Astrocyte of the cerebellum (primary cell): ENCODE results near the gene EYA4.

Source experiments
- DNase-seq: peaks from one replicate; pipeline ENCODE4 v3.0.0-alpha.2; 2011; ENCODE audit warnings: low read depth
- H3K4me3 ChIP-seq: 2 replicates; pipeline ENCODE4 v1.5.1; 2011; ENCODE audit warnings: mild to moderate bottlenecking, low read depth, low read length, moderate library complexity
- in situ Hi-C: cut with HindIII; loops from 2 replicates; pipeline ENCODE4 v1.10.0; 2017; ENCODE audit warnings: low sequenced_read_pairs
- TF ChIP-seq, protein P1 (sequence below): IDR thresholded peaks from 2 replicates; pipeline ENCODE4 v1.5.1; 2012; ENCODE audit warnings: low read length, low read depth, moderate library complexity, mild to moderate bottlenecking; ENCODE audit errors: missing control alignments

EYA4 gene

DNA sequence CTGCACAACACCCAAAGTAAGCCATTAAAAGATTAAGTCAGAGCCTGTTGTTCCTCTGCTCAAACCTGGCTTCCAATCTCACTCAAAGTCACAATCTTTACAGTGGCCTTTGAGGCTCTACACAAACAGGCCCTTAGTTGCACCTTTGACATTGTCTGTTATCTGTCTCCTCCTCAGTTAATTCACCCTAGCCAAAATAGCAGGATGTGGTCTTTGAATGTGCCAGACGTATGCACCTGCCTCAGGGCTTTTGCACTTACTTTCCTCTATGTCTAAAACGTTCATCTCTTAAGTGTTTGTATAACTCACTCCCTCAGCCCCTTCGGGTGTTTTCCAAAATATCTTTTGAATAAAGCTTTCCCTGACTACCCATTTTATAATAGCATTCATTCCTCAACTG lies 107.7 kb downstream of the EYA4 start:
- DNase-seq, result no peak
- no peak overlapping the region for H3K4me3 ChIP-seq
- in situ Hi-C loops, result no loop called here
- TF ChIP-seq, protein P1, sequence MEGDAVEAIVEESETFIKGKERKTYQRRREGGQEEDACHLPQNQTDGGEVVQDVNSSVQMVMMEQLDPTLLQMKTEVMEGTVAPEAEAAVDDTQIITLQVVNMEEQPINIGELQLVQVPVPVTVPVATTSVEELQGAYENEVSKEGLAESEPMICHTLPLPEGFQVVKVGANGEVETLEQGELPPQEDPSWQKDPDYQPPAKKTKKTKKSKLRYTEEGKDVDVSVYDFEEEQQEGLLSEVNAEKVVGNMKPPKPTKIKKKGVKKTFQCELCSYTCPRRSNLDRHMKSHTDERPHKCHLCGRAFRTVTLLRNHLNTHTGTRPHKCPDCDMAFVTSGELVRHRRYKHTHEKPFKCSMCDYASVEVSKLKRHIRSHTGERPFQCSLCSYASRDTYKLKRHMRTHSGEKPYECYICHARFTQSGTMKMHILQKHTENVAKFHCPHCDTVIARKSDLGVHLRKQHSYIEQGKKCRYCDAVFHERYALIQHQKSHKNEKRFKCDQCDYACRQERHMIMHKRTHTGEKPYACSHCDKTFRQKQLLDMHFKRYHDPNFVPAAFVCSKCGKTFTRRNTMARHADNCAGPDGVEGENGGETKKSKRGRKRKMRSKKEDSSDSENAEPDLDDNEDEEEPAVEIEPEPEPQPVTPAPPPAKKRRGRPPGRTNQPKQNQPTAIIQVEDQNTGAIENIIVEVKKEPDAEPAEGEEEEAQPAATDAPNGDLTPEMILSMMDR, result no peak

DNA sequence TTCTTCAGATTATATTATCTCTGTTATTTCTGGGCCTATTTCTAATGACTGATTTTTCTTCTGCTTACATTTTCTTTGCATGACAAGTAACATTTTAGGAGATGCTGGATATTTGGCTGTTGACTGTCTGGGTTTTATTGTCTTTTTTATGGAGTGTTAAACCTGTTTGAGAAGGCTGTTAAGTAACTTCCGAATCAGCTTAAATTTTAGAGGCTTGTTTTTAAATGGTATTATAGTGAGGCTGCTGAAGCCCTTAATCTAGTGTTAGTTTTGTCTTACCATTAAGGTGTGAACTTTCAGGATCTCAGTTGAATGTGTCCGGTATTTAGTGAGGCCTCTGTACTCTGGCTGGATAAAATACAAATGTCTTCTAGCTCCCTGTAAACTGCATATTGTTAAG lies 109.8 kb downstream of the EYA4 start:
- in situ Hi-C loops, result no loop called here
- no peak for DNase-seq
- H3K4me3 ChIP-seq, result no peak overlapping the region
- TF ChIP-seq, protein P1, result no peak

DNA sequence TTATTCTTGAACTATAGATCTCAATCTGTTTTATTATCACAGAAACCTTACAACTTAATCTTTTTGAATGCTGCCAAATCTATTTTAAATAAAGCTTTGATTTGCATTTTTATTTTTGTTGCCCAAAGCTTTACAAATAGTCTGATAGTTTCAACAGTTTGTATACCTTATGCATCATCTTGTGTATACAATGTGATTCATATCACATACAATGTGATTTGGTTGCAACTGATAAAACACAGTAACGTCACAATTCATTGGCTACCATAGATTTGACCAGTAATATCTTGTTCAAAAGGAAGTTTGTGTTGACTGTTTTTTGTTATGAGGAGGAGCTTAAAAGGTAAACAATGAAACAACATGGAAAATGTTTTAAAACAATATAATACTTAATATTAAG lies 110.9 kb downstream of the EYA4 start:
- TF ChIP-seq, protein P1, result no peak
- in situ Hi-C loops, result no loop called here
- H3K4me3 ChIP-seq, result no peak overlapping the region
- DNase-seq, result no peak

DNA sequence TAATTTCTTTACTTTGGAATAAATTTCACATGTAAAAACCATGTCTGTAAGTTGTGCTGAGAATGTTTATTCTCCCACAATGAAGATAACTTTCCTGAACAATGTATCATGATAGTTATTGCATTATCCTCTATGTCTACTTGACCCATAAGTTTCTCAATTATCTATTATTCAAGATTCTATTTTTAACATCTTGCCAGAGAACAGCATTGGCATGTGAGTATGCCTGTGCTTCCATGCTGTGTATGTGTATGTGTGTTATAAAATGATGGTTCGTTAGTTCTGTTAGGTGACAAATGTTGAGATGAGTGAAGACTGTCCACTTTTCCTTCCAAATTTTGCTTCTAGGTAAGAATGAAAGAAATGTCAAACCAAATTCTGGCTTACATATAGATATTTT lies 111.9 kb downstream of the EYA4 start:
- TF ChIP-seq, protein P1, result no peak

DNA sequence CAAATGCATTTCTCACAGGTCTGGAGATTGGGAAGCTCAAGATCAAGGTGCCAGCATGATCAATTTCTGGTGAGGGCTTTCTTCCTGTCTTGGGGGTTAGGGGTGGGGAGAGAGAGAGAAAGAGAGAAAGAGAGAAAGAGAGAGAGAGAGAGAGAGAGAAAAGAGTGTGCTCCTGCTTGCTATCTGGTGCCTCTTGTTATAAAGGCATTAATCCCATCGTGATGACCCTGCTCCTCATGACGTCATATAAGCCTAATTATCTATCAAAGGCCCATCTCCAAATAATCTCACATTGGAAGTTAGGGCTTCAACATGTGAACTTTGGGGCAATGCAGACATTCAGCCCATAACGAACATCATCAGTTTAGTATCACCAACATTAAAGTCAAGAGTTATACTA lies 114.8 kb downstream of the EYA4 start:
- TF ChIP-seq, protein P1, result no peak
- in situ Hi-C loops, result no loop called here
- no peak for DNase-seq

More for the DNA sequence above, 111.9 kb downstream of the EYA4 start:
- no peak for DNase-seq
- no peak overlapping the region for H3K4me3 ChIP-seq
- in situ Hi-C loops, result no loop called here

DNA sequence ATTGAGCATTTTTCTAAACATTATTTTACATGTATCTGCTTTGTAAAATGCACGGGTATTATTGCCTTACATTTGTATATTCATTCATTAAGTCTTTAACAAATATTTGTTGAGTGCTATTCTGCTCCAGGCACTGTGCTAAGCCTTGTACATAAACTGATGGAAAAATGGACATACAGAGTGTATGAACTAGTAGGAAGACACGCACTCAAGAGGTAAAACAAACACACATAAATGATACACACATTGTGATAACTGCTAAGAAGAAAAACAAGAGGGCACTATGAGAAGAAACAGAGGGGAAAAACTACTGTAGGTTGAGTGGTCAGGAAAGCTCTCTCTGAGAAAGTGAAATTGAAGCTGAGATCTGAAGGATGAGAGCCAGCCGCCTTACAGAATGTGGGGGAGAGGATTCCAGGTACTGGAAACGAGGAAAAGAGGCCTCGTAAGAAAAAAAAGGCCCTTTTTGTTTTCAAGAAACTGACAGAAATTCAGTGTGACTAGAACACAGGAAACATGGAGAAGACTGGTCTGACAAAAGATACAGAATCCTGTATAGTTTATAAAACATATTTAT lies 117.5 kb downstream of the EYA4 start:
- no peak for DNase-seq
- no peak overlapping the region for H3K4me3 ChIP-seq
- TF ChIP-seq, protein P1, result no peak
- in situ Hi-C loops, result no loop called here

More for the DNA sequence above, 114.8 kb downstream of the EYA4 start:
- H3K4me3 ChIP-seq, result no peak overlapping the region

DNA sequence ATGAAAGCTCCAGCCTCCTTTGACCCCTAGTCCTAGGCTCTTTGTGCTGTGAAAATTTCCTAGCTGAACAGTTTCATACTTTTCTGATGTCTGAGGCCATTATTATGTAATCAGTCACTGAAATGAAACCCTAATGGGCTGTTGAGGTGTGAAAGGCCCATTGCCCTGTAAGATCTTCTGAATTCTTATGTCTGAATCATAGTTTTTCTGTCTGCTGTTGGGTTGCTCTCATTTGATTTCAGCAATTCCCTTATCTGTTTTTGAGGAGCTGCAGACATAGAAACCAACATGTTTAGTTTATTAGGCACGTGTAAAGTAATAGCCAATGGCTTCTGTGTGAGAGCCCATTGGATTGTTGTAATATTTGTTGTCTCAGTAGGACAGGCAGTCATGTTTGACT lies 118.1 kb downstream of the EYA4 start:
- in situ Hi-C loops, result no loop called here
- TF ChIP-seq, protein P1, result no peak
- H3K4me3 ChIP-seq, result no peak overlapping the region

More for the DNA sequence above, 118.1 kb downstream of the EYA4 start:
- no peak for DNase-seq
